ENCODE measurements around the gene PTBP1.

PTBP1 gene

DNA sequence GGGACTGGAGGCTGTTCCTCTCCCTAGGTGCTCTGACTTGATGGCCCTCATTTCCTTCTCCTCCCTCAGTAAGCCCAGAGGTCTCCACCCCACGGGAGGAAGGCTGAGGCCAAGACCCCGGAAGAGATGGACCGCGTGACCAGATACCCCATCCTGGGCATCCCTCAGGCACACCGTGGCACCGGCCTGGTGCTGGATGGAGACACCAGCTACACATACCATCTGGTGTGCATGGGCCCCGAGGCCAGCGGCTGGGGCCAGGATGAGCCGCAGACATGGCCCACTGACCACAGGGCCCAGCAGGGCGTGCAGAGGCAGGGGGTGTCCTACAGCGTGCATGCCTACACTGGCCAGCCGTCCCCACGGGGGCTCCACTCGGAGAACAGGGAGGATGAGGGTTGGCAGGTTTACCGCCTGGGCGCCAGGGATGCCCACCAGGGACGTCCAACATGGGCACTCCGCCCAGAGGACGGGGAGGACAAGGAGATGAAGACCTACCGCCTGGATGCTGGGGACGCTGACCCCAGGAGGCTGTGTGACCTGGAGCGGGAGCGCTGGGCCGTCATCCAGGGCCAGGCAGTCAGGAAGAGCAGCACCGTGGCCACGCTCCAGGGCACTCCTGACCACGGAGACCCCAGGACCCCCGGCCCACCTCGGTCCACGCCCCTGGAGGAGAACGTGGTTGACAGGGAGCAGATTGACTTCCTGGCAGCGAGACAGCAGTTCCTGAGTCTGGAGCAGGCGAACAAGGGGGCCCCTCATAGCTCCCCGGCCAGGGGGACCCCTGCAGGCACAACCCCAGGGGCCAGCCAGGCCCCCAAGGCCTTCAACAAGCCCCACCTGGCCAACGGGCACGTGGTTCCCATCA is 40.2 kb upstream of the PTBP1 start:
- Histone ChIP-seq H3K4me1 (ENCODE audit: control insufficient read depth in 2 of 2, insufficient read depth in 2 of 2, low read length in 2 of 2) (peaks cover 21 to 30% of the 10 kb centered on the region in 2 donors), H3K27me3 (ENCODE audit: control insufficient read depth in 2 of 2, insufficient read depth in 2 of 2, low read length in 2 of 2) (no peaks in the 10 kb centered on the region), H3K9me3 (ENCODE audit: control insufficient read depth in 2 of 2, low read length in 2 of 2) (peaks cover 0 to 2% of the 10 kb centered on the region in 2 donors), H3K4me3 (ENCODE audit: low read length in 2 of 2) (no peak overlapping the region), H3K36me3 (ENCODE audit: control insufficient read depth in 2 of 2, insufficient read depth in 2 of 2, low read length in 2 of 2) (peaks cover 36% of the 10 kb centered on the region in 2 donors), H3K27ac (ENCODE audit: low read depth in 2 of 2, low read length in 2 of 2) (peak overlapping the region in 1 of 2 donors; percentile 8), H3K9ac (ENCODE audit: low read depth in 1 of 2, low read length in 2 of 2) (no peak overlapping the region)

DNA sequence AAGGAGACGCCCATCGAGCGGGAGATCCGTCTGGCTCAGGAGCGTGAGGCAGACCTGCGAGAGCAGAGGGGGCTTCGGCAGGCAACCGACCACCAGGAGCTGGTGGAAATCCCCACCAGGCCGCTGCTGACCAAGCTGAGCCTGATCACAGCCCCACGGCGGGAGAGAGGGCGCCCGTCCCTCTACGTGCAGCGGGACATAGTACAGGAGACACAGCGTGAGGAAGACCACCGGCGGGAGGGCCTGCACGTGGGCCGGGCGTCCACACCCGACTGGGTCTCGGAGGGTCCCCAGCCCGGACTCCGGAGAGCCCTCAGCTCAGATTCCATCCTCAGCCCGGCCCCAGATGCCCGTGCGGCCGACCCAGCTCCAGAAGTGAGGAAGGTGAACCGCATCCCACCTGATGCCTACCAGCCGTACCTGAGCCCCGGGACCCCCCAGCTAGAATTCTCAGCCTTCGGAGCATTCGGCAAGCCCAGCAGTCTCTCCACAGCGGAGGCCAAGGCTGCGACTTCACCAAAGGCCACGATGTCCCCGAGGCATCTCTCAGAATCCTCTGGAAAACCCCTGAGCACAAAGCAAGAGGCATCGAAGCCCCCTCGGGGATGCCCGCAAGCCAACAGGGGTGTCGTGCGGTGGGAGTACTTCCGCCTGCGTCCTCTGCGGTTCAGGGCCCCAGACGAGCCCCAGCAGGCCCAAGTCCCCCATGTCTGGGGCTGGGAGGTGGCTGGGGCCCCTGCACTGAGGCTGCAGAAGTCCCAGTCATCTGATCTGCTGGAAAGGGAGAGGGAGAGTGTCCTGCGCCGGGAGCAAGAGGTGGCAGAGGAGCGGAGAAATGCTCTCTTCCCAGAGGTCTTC is 39.2 kb upstream of the PTBP1 start:
- H3K9ac ChIP-seq (ENCODE audit: low read depth in 1 of 2, low read length in 2 of 2) = no peak overlapping the region
- H3K4me3 ChIP-seq (ENCODE audit: low read length in 2 of 2) = no peak overlapping the region
- H3K9me3 ChIP-seq (ENCODE audit: control insufficient read depth in 2 of 2, low read length in 2 of 2) = peaks cover 0 to 2% of the 10 kb centered on the region in 2 donors
- H3K27ac ChIP-seq (ENCODE audit: low read depth in 2 of 2, low read length in 2 of 2) = no peak overlapping the region
- peaks cover 18 to 27% of the 10 kb centered on the region in 2 donors for H3K4me1 ChIP-seq (ENCODE audit: control insufficient read depth in 2 of 2, insufficient read depth in 2 of 2, low read length in 2 of 2)
- H3K27me3 ChIP-seq (ENCODE audit: control insufficient read depth in 2 of 2, insufficient read depth in 2 of 2, low read length in 2 of 2) = no peaks in the 10 kb centered on the region
- peaks cover 36% of the 10 kb centered on the region in 2 donors for H3K36me3 ChIP-seq (ENCODE audit: control insufficient read depth in 2 of 2, insufficient read depth in 2 of 2, low read length in 2 of 2)

GRCh38 chr19:763181-763580 is 34.1 kb upstream of the PTBP1 start:
- Histone ChIP-seq H3K9ac (ENCODE audit: low read depth in 1 of 2, low read length in 2 of 2) (no peak overlapping the region), H3K36me3 (ENCODE audit: control insufficient read depth in 2 of 2, insufficient read depth in 2 of 2, low read length in 2 of 2) (peaks cover 32 to 35% of the 10 kb centered on the region in 2 donors), H3K27me3 (ENCODE audit: control insufficient read depth in 2 of 2, insufficient read depth in 2 of 2, low read length in 2 of 2) (no peaks in the 10 kb centered on the region), H3K4me1 (ENCODE audit: control insufficient read depth in 2 of 2, insufficient read depth in 2 of 2, low read length in 2 of 2) (no peaks in the 10 kb centered on the region), H3K4me3 (ENCODE audit: low read length in 2 of 2) (no peak overlapping the region), H3K9me3 (ENCODE audit: control insufficient read depth in 2 of 2, low read length in 2 of 2) (peaks cover 0 to 2% of the 10 kb centered on the region in 2 donors), H3K27ac (ENCODE audit: low read depth in 2 of 2, low read length in 2 of 2) (no peak overlapping the region)

DNA sequence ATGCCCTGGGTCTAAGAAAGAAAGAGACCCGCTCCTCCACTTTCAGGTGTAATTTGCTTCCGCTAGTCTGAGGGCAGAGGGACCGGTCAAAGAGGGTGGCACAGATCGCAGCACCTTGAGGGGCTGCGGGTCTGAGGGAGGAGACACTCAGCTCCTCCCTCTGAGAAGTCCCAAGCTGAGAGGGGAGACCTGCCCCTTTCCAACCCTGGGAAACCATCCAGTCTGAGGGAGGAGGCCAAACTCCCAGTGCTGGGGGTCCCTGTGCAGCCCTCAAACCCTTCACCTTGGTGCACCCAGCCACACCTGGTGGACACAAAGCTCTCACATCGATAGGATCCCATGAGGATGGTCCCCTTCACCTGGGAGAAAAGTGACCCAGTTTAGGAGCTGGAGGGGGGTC is 33.4 kb upstream of the PTBP1 start:
- H3K9ac ChIP-seq (ENCODE audit: low read depth in 1 of 2, low read length in 2 of 2) = no peak overlapping the region

DNA sequence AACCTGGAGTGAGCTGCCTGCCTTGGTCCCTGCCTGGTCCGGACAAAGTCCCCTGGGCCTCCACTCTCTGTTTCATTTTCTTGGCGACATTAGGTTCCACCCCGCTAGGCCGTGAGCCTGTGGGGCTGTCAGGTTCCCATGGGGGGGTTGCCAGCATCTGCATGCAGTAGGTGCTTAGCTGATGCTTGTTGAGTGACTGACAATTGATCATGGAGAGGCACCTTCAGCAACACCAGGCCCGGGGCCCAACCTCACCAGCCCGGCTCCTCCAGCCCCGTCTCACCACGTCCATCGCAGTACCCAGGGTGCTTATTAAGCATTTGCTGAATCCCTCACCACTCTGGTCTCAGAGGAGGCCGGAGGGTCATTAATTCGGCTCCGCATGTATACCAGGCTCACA is 33.0 kb upstream of the PTBP1 start:
- Histone ChIP-seq H3K27me3 (ENCODE audit: control insufficient read depth in 2 of 2, insufficient read depth in 2 of 2, low read length in 2 of 2) (no peaks in the 10 kb centered on the region), H3K4me1 (ENCODE audit: control insufficient read depth in 2 of 2, insufficient read depth in 2 of 2, low read length in 2 of 2) (no peaks in the 10 kb centered on the region), H3K4me3 (ENCODE audit: low read length in 2 of 2) (no peak overlapping the region), H3K9me3 (ENCODE audit: control insufficient read depth in 2 of 2, low read length in 2 of 2) (peaks cover 0 to 2% of the 10 kb centered on the region in 2 donors), H3K36me3 (ENCODE audit: control insufficient read depth in 2 of 2, insufficient read depth in 2 of 2, low read length in 2 of 2) (peaks cover 27 to 33% of the 10 kb centered on the region in 2 donors), H3K27ac (ENCODE audit: low read depth in 2 of 2, low read length in 2 of 2) (no peak overlapping the region), H3K9ac (ENCODE audit: low read depth in 1 of 2, low read length in 2 of 2) (no peak overlapping the region)

More for the DNA sequence above, 33.4 kb upstream of the PTBP1 start:
- H3K27ac ChIP-seq (ENCODE audit: low read depth in 2 of 2, low read length in 2 of 2) = no peak overlapping the region
- H3K4me1 ChIP-seq (ENCODE audit: control insufficient read depth in 2 of 2, insufficient read depth in 2 of 2, low read length in 2 of 2) = no peaks in the 10 kb centered on the region
- peaks cover 27 to 33% of the 10 kb centered on the region in 2 donors for H3K36me3 ChIP-seq (ENCODE audit: control insufficient read depth in 2 of 2, insufficient read depth in 2 of 2, low read length in 2 of 2)
- no peaks in the 10 kb centered on the region for H3K27me3 ChIP-seq (ENCODE audit: control insufficient read depth in 2 of 2, insufficient read depth in 2 of 2, low read length in 2 of 2)
- peaks cover 0 to 2% of the 10 kb centered on the region in 2 donors for H3K9me3 ChIP-seq (ENCODE audit: control insufficient read depth in 2 of 2, low read length in 2 of 2)
- no peak overlapping the region for H3K4me3 ChIP-seq (ENCODE audit: low read length in 2 of 2)

- H3K27me3 ChIP-seq (ENCODE audit: control insufficient read depth in 2 of 2, insufficient read depth in 2 of 2, low read length in 2 of 2) = no peaks in the 10 kb centered on the region
- no peak overlapping the region for H3K9ac ChIP-seq (ENCODE audit: low read depth in 1 of 2, low read length in 2 of 2)
- H3K4me3 ChIP-seq (ENCODE audit: low read length in 2 of 2) = no peak overlapping the region
Measured at GRCh38 chr19:765179-765738, 32.0 kb upstream of the PTBP1 start.

DNA sequence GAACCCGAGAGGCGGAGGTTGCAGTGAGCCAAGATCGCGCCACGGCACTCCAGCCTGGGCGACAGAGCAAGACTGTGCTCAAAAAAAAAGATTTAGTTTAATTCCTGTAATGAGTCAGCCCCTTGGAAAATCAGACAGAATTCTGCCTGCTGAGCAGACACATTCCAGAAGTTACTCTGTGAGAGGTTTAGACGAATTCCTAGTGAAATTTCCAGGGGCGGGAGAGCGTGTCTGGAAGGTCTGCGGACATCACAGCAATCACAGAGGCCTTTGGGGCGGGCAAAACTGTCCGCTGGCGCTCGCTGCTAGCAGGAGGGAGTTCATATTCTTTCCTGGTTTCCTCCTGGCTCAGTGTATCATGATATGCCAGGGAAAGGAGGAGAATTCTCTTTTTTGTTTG is 28.8 kb upstream of the PTBP1 start:
- no peak overlapping the region for H3K9ac ChIP-seq (ENCODE audit: low read depth in 1 of 2, low read length in 2 of 2)
- no peaks in the 10 kb centered on the region for H3K4me1 ChIP-seq (ENCODE audit: control insufficient read depth in 2 of 2, insufficient read depth in 2 of 2, low read length in 2 of 2)
- peaks cover 12% of the 10 kb centered on the region in 2 donors for H3K36me3 ChIP-seq (ENCODE audit: control insufficient read depth in 2 of 2, insufficient read depth in 2 of 2, low read length in 2 of 2)
- H3K9me3 ChIP-seq (ENCODE audit: control insufficient read depth in 2 of 2, low read length in 2 of 2) = no peaks in the 10 kb centered on the region
- H3K4me3 ChIP-seq (ENCODE audit: low read length in 2 of 2) = no peak overlapping the region
- no peak overlapping the region for H3K27ac ChIP-seq (ENCODE audit: low read depth in 2 of 2, low read length in 2 of 2)
- H3K27me3 ChIP-seq (ENCODE audit: control insufficient read depth in 2 of 2, insufficient read depth in 2 of 2, low read length in 2 of 2) = no peaks in the 10 kb centered on the region

More at GRCh38 chr19:765179-765738, 32.0 kb upstream of the PTBP1 start:
- H3K36me3 ChIP-seq (ENCODE audit: control insufficient read depth in 2 of 2, insufficient read depth in 2 of 2, low read length in 2 of 2) = peaks cover 21 to 26% of the 10 kb centered on the region in 2 donors
- H3K27ac ChIP-seq (ENCODE audit: low read depth in 2 of 2, low read length in 2 of 2) = no peak overlapping the region
- H3K4me1 ChIP-seq (ENCODE audit: control insufficient read depth in 2 of 2, insufficient read depth in 2 of 2, low read length in 2 of 2) = no peaks in the 10 kb centered on the region
- peaks cover 0 to 2% of the 10 kb centered on the region in 2 donors for H3K9me3 ChIP-seq (ENCODE audit: control insufficient read depth in 2 of 2, low read length in 2 of 2)

DNA sequence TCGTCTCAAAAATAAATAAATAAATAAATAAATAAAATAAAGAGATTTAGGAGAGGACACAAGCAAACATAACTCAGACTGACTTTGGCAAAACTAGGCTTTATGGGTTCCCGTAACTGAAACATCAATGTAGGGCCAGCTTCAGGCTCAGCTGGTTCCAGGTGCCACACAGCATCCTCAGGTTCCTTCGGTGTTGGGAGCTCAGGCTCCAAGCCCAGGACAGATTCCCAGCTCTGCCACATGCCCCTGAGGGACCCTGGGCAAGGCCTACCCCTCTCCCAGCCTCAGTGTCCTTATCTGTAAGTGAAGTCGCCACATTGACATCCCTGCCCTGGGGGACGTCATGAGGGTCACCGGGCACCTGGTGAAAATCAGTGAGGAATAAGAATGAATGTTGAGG is 27.6 kb upstream of the PTBP1 start:
- no peak overlapping the region for H3K4me3 ChIP-seq (ENCODE audit: low read length in 2 of 2)
- no peak overlapping the region for H3K9ac ChIP-seq (ENCODE audit: low read depth in 1 of 2, low read length in 2 of 2)
- no peak overlapping the region for H3K27ac ChIP-seq (ENCODE audit: low read depth in 2 of 2, low read length in 2 of 2)
- peaks cover under 1 to 2% of the 10 kb centered on the region in 2 donors for H3K36me3 ChIP-seq (ENCODE audit: control insufficient read depth in 2 of 2, insufficient read depth in 2 of 2, low read length in 2 of 2)
- H3K9me3 ChIP-seq (ENCODE audit: control insufficient read depth in 2 of 2, low read length in 2 of 2) = no peaks in the 10 kb centered on the region
- H3K27me3 ChIP-seq (ENCODE audit: control insufficient read depth in 2 of 2, insufficient read depth in 2 of 2, low read length in 2 of 2) = no peaks in the 10 kb centered on the region
- no peaks in the 10 kb centered on the region for H3K4me1 ChIP-seq (ENCODE audit: control insufficient read depth in 2 of 2, insufficient read depth in 2 of 2, low read length in 2 of 2)

GRCh38 chr19:771332-771785 is 25.9 kb upstream of the PTBP1 start:
- Histone ChIP-seq H3K4me1 (ENCODE audit: control insufficient read depth in 2 of 2, insufficient read depth in 2 of 2, low read length in 2 of 2) (no peaks in the 10 kb centered on the region), H3K36me3 (ENCODE audit: control insufficient read depth in 2 of 2, insufficient read depth in 2 of 2, low read length in 2 of 2) (no peaks in the 10 kb centered on the region), H3K9me3 (ENCODE audit: control insufficient read depth in 2 of 2, low read length in 2 of 2) (no peaks in the 10 kb centered on the region), H3K27ac (ENCODE audit: low read depth in 2 of 2, low read length in 2 of 2) (no peak overlapping the region), H3K4me3 (ENCODE audit: low read length in 2 of 2) (no peak overlapping the region), H3K27me3 (ENCODE audit: control insufficient read depth in 2 of 2, insufficient read depth in 2 of 2, low read length in 2 of 2) (no peaks in the 10 kb centered on the region), H3K9ac (ENCODE audit: low read depth in 1 of 2, low read length in 2 of 2) (no peak overlapping the region)
